ENCODE results near the gene MRPL55.

Gene MRPL55

GRCh38 chr1:228099331-228099732 lies 9.8 kb downstream of the MRPL55 start:
- H3K27ac ChIP-seq (ENCODE audit: low read length): no peak overlapping the region
- H3K4me3 ChIP-seq (ENCODE audit: low read length in 2 of 2): no peak overlapping the region
- peaks cover 34% of the 10 kb centered on the region for H3K4me1 ChIP-seq (ENCODE audit: control insufficient read depth, insufficient read depth, low read length)
- no peaks in the 10 kb centered on the region for H3K27me3 ChIP-seq (ENCODE audit: control insufficient read depth in 1 of 2, insufficient read depth in 2 of 2, low read length in 2 of 2)
- H3K36me3 ChIP-seq (ENCODE audit: control insufficient read depth in 2 of 2, insufficient read depth in 2 of 2, low read length in 2 of 2): peaks cover 22 to 38% of the 10 kb centered on the region in 2 donors
- peaks cover 0 to 8% of the 10 kb centered on the region in 2 donors for H3K9me3 ChIP-seq (ENCODE audit: control insufficient read depth in 2 of 2, low read length in 2 of 2)
- H3K9ac ChIP-seq (ENCODE audit: low read length in 2 of 2): no peak overlapping the region

DNA sequence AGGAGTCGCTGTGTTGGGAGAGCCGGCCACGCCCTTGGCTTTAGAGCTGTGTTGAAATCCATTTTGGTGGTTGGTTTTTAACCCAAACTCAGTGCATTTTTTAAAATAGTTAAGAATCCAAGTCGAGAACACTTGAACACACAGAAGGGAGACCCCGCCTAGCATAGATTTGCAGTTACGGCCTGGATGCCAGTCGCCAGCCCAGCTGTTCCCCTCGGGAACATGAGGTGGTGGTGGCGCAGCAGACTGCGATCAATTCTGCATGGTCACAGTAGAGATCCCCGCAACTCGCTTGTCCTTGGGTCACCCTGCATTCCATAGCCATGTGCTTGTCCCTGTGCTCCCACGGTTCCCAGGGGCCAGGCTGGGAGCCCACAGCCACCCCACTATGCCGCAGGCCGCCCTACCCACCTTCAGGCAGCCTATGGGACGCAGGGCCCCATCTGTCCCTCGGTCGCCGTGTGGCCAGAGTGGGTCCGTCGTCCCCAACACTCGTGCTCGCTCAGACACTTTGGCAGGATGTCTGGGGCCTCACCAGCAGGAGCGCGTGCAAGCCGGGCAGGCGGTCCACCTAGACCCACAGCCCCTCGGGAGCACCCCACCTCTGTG lies 10.7 kb downstream of the MRPL55 start:
- Histone ChIP-seq H3K9ac (ENCODE audit: low read length in 2 of 2) (no peak overlapping the region), H3K27ac (ENCODE audit: low read length) (no peak overlapping the region), H3K9me3 (ENCODE audit: control insufficient read depth in 2 of 2, low read length in 2 of 2) (peaks cover 0 to 11% of the 10 kb centered on the region in 2 donors), H3K4me1 (ENCODE audit: control insufficient read depth, insufficient read depth, low read length) (peaks cover 28% of the 10 kb centered on the region), H3K36me3 (ENCODE audit: control insufficient read depth in 2 of 2, insufficient read depth in 2 of 2, low read length in 2 of 2) (peaks cover 22 to 41% of the 10 kb centered on the region in 2 donors), H3K27me3 (ENCODE audit: control insufficient read depth in 1 of 2, insufficient read depth in 2 of 2, low read length in 2 of 2) (no peaks in the 10 kb centered on the region), H3K4me3 (ENCODE audit: low read length in 2 of 2) (no peak overlapping the region)

DNA sequence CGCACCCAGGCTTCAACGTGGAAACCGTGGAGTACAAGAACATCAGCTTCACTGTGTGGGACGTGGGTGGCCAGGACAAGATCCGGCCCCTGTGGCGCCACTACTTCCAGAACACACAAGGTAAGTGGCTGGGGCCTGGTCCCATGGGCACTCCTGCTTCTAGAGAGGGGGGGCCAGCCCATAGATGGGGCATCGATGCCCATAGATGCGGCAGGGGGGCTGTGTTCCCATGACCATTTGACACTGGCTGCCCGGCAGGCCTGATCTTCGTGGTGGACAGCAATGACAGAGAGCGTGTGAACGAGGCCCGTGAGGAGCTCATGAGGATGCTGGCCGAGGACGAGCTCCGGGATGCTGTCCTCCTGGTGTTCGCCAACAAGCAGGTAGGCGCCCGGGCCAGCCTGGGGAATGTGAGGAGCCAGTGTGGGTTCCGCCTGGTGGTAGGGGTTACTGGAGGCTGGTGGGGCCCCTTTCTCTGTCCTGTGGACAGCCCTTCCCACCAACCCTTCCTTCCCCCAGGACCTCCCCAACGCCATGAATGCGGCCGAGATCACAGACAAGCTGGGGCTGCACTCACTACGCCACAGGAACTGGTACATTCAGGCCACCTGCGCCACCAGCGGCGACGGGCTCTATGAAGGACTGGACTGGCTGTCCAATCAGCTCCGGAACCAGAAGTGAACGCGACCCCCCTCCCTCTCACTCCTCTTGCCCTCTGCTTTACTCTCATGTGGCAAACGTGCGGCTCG lies 11.6 kb downstream of the MRPL55 start:
- H3K36me3 ChIP-seq (ENCODE audit: control insufficient read depth in 2 of 2, insufficient read depth in 2 of 2, low read length in 2 of 2): peaks cover 22 to 41% of the 10 kb centered on the region in 2 donors
- no peaks in the 10 kb centered on the region for H3K27me3 ChIP-seq (ENCODE audit: control insufficient read depth in 1 of 2, insufficient read depth in 2 of 2, low read length in 2 of 2)
- H3K27ac ChIP-seq (ENCODE audit: low read length): no peak overlapping the region
- no peak overlapping the region for H3K4me3 ChIP-seq (ENCODE audit: low read length in 2 of 2)
- no peak overlapping the region for H3K9ac ChIP-seq (ENCODE audit: low read length in 2 of 2)
- H3K9me3 ChIP-seq (ENCODE audit: control insufficient read depth in 2 of 2, low read length in 2 of 2): peaks cover 0 to 11% of the 10 kb centered on the region in 2 donors
- H3K4me1 ChIP-seq (ENCODE audit: control insufficient read depth, insufficient read depth, low read length): peaks cover 30% of the 10 kb centered on the region

- Histone ChIP-seq H3K4me3 (ENCODE audit: low read length in 2 of 2) (peak overlapping the region in 1 of 2 donors; percentile 1), H3K9ac (ENCODE audit: low read length in 2 of 2) (no peak overlapping the region), H3K27ac (ENCODE audit: low read length) (no peak overlapping the region), H3K9me3 (ENCODE audit: control insufficient read depth in 2 of 2, low read length in 2 of 2) (peaks cover 0 to 11% of the 10 kb centered on the region in 2 donors), H3K4me1 (ENCODE audit: control insufficient read depth, insufficient read depth, low read length) (peaks cover 23% of the 10 kb centered on the region), H3K27me3 (ENCODE audit: control insufficient read depth in 1 of 2, insufficient read depth in 2 of 2, low read length in 2 of 2) (no peaks in the 10 kb centered on the region), H3K36me3 (ENCODE audit: control insufficient read depth in 2 of 2, insufficient read depth in 2 of 2, low read length in 2 of 2) (peaks cover 22 to 43% of the 10 kb centered on the region in 2 donors)
Observed at GRCh38 chr1:228096416-228097332, 12.4 kb downstream of the MRPL55 start.

DNA sequence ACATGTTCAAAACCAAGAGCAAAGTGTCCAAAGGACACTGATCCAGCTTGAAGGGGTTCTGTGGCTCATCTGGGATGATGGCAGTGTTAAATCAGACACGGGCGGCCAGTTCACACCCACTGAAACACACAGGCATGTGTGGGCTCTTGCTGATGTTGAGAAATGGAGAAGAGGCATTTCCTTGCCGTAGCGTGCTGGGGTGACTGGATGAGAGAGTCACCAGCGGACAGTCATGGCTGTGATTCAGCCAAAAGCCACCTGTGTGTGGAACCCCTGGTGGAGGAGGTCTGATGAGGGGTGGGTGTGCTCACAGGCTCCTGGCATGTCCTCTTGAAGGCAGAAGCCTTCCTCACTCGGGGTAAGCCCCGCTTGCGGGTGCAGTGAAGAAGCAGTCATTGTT lies 13.2 kb downstream of the MRPL55 start:
- H3K4me3 ChIP-seq (ENCODE audit: low read length in 2 of 2): no peak overlapping the region
- peaks cover 19 to 41% of the 10 kb centered on the region in 2 donors for H3K36me3 ChIP-seq (ENCODE audit: control insufficient read depth in 2 of 2, insufficient read depth in 2 of 2, low read length in 2 of 2)
- H3K27ac ChIP-seq (ENCODE audit: low read length): no peak overlapping the region
- peaks cover 24% of the 10 kb centered on the region for H3K4me1 ChIP-seq (ENCODE audit: control insufficient read depth, insufficient read depth, low read length)
- H3K9ac ChIP-seq (ENCODE audit: low read length in 2 of 2): no peak overlapping the region
- no peaks in the 10 kb centered on the region for H3K27me3 ChIP-seq (ENCODE audit: control insufficient read depth in 1 of 2, insufficient read depth in 2 of 2, low read length in 2 of 2)
- H3K9me3 ChIP-seq (ENCODE audit: control insufficient read depth in 2 of 2, low read length in 2 of 2): peaks cover 0 to 11% of the 10 kb centered on the region in 2 donors

- H3K9ac ChIP-seq (ENCODE audit: low read length in 2 of 2): no peak overlapping the region
- H3K4me1 ChIP-seq (ENCODE audit: control insufficient read depth, insufficient read depth, low read length): peaks cover 29% of the 10 kb centered on the region
- H3K9me3 ChIP-seq (ENCODE audit: control insufficient read depth in 2 of 2, low read length in 2 of 2): peaks cover 0 to 11% of the 10 kb centered on the region in 2 donors
- no peaks in the 10 kb centered on the region for H3K27me3 ChIP-seq (ENCODE audit: control insufficient read depth in 1 of 2, insufficient read depth in 2 of 2, low read length in 2 of 2)
- no peak overlapping the region for H3K27ac ChIP-seq (ENCODE audit: low read length)
- H3K36me3 ChIP-seq (ENCODE audit: control insufficient read depth in 2 of 2, insufficient read depth in 2 of 2, low read length in 2 of 2): peaks cover 17 to 39% of the 10 kb centered on the region in 2 donors
- no peak overlapping the region for H3K4me3 ChIP-seq (ENCODE audit: low read length in 2 of 2)
Observed at GRCh38 chr1:228095161-228095560, 13.9 kb downstream of the MRPL55 start.

- Histone ChIP-seq H3K4me3 (ENCODE audit: low read length in 2 of 2) (no peak overlapping the region), H3K27ac (ENCODE audit: low read length) (no peak overlapping the region), H3K36me3 (ENCODE audit: control insufficient read depth in 2 of 2, insufficient read depth in 2 of 2, low read length in 2 of 2) (peaks cover 12 to 34% of the 10 kb centered on the region in 2 donors), H3K9me3 (ENCODE audit: control insufficient read depth in 2 of 2, low read length in 2 of 2) (peaks cover 0 to 11% of the 10 kb centered on the region in 2 donors), H3K27me3 (ENCODE audit: control insufficient read depth in 1 of 2, insufficient read depth in 2 of 2, low read length in 2 of 2) (no peaks in the 10 kb centered on the region), H3K4me1 (ENCODE audit: control insufficient read depth, insufficient read depth, low read length) (peaks cover 36% of the 10 kb centered on the region), H3K9ac (ENCODE audit: low read length in 2 of 2) (no peak overlapping the region)
Observed at GRCh38 chr1:228094432-228095016, 14.6 kb downstream of the MRPL55 start.

DNA sequence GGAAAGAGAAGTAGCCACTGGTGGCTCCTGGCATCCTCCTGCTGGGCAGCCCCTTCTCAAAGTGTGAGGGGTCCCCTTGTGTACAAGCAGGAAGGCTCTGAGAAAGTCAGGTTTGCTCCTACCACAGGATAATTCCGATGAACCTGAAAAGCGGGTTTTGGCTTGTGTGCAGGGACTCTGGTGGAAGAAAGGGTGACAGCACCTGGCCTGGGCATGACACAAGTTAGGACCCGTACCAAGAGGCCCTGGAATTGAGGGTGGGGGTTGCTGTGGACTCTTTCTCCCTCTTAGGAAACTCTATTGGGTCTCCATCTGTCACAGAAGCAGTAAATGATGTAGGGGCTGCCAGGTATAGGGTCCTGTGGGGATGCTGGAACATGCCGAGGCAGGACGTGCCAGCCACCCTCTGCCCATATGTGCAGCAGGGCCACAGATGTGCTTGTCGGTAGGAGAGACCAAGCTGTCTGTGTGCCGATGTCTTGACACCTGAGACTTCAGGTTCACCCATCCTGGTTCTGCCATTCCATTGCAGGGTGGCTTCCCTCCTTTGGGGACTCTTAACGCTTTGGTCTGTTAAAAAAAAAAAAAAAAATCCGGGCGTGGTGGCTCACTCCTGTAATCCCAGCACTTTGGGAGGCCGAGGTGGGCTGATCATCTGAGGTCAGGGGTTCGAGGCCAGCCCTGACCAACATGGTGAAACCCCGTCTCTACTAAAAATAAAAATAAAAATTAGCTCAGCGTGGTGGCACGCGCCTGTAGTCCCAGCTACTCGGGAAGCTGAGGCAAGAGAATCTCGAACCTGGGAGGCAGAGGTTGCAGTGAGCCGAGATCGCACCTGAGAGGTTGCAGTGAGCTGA lies 15.8 kb downstream of the MRPL55 start:
- H3K36me3 ChIP-seq (ENCODE audit: control insufficient read depth in 2 of 2, insufficient read depth in 2 of 2, low read length in 2 of 2): peaks cover 7 to 27% of the 10 kb centered on the region in 2 donors
- H3K4me1 ChIP-seq (ENCODE audit: control insufficient read depth, insufficient read depth, low read length): peaks cover 48% of the 10 kb centered on the region
- H3K27me3 ChIP-seq (ENCODE audit: control insufficient read depth in 1 of 2, insufficient read depth in 2 of 2, low read length in 2 of 2): no peaks in the 10 kb centered on the region
- H3K27ac ChIP-seq (ENCODE audit: low read length): no peak overlapping the region
- H3K9me3 ChIP-seq (ENCODE audit: control insufficient read depth in 2 of 2, low read length in 2 of 2): peaks cover 0 to 11% of the 10 kb centered on the region in 2 donors
- no peak overlapping the region for H3K9ac ChIP-seq (ENCODE audit: low read length in 2 of 2)
- peak overlapping the region in 1 of 2 donors; percentile 8 for H3K4me3 ChIP-seq (ENCODE audit: low read length in 2 of 2)

DNA sequence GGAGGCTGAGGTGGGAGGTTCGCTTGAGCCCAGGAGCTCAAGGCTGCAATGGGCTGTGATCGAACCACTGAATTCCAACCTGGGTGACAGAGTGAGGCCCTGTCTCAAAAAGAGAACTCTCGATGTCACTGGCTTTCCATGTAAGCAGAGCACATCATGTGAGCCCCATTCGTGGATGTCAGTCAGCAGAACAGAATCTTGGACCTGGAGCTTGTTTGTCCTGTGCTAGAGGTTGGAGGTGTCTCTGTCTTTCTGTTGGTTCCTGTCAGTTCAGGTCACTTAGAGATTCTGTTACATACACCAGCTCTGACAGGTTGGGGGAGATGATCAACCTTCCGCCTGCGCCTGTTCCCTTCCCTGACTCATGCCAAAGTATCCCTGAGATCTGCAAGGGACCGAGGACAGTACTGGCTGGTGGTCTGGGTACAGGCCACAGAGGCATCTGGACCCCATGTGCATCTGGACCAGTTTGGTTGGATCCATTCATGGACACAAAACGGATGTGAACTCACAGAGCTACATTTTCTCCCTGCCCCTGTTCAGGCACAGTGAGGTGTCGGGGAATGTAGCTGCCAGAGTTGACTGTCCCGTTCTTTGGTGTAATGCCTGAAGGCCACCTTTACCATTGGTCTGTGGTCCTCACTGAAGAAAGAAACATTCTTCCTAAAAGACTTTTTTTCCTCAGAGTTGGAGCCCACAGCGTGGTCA lies 16.6 kb downstream of the MRPL55 start:
- H3K4me1 ChIP-seq (ENCODE audit: control insufficient read depth, insufficient read depth, low read length): peaks cover 55% of the 10 kb centered on the region
- H3K36me3 ChIP-seq (ENCODE audit: control insufficient read depth in 2 of 2, insufficient read depth in 2 of 2, low read length in 2 of 2): peaks cover 0 to 20% of the 10 kb centered on the region in 2 donors

More for the DNA sequence above, 16.6 kb downstream of the MRPL55 start:
- no peak overlapping the region for H3K27ac ChIP-seq (ENCODE audit: low read length)
- H3K4me3 ChIP-seq (ENCODE audit: low read length in 2 of 2): no peak overlapping the region
- H3K27me3 ChIP-seq (ENCODE audit: control insufficient read depth in 1 of 2, insufficient read depth in 2 of 2, low read length in 2 of 2): no peaks in the 10 kb centered on the region
- H3K9ac ChIP-seq (ENCODE audit: low read length in 2 of 2): no peak overlapping the region
- H3K9me3 ChIP-seq (ENCODE audit: control insufficient read depth in 2 of 2, low read length in 2 of 2): peaks cover 0 to 11% of the 10 kb centered on the region in 2 donors
